Sigmoid colon (tissue), 7 donors: ENCODE measurements around the gene GCGR. TPM values are rescaled to one million over a fixed set of nuclear protein-coding genes. Genes with fewer than 3 reads are reported as not detected.

Experiments used
- DNase-seq: peaks from one replicate; pipeline ENCODE4 v3.0.0-alpha.2; 2019
- H3K27ac ChIP-seq, 4 donors: fragments of 200-600 bp; sonication (generic); one replicate each; pipeline ENCODE4 v1.5.1; 2016 to 2019; ENCODE audit warnings: mild to moderate bottlenecking in 1 of 4
- H3K27me3 ChIP-seq, 3 donors: fragments of 200-600 bp; sonication (generic); one replicate each; pipeline ENCODE4 v1.5.1; 2019; ENCODE audit warnings: mild to moderate bottlenecking in 1 of 3
- H3K36me3 ChIP-seq, 4 donors: fragments of 200-600 bp; sonication (generic); one replicate each; pipeline ENCODE4 v1.5.1; 2016 to 2019
- H3K4me1 ChIP-seq, 4 donors: fragments of 200-600 bp; sonication (generic); one replicate each; pipeline ENCODE4 v1.5.1; 2017 to 2019
- H3K4me3 ChIP-seq, 4 donors: fragments of 200-600 bp; sonication (generic); one replicate each; pipeline ENCODE4 v1.5.1; 2017 to 2019; ENCODE audit warnings: mild to moderate bottlenecking in 2 of 4, moderate library complexity in 1 of 4
- H3K9me3 ChIP-seq, 4 donors: fragments of 200-600 bp in 3 of 4; sonication (generic) in 3 of 4; one replicate each; pipeline versions ENCODE4 v1.5.1 to v1.6.1; 2013 to 2019
- EP300 ChIP-seq, 4 donors: sonication (generic); formaldehyde crosslinking; IDR thresholded peaks; one replicate each; pipeline ENCODE4 v1.6.1; 2017; ENCODE audit warnings: antibody characterized with exemption in 4 of 4
- POLR2A ChIP-seq, 2 donors: fragments of 450-650 bp; IDR thresholded peaks; one replicate each; pipeline ENCODE4 v1.6.1; 2016; ENCODE audit warnings: antibody characterized with exemption in 2 of 2, mild to moderate bottlenecking in 2 of 2, moderate library complexity in 2 of 2
- POLR2AphosphoS5 ChIP-seq, 4 donors: sonication (generic); formaldehyde crosslinking; IDR thresholded peaks; one replicate each; pipeline ENCODE4 v1.6.1; 2017; ENCODE audit warnings: antibody characterized with exemption in 4 of 4
- WGBS, 2 donors: extraction: QIAGEN DNeasy Blood & Tissue Kit; methylation state at CpG; one replicate each; pipeline ENCODE4 v1.1.7; 2013; 5-methylcytosine and 5-hydroxymethylcytosine counted together
- intact Hi-C: fragments of 100-400 bp; cut with DNase I; formaldehyde crosslinking; loops from one replicate; pipeline ENCODE4 v1.15.1; 2023
- polyA plus RNA-seq, 3 donors: library from polyadenylated mRNA; stranded (reverse); fragments of 200-250 nt; gene quantifications; one replicate each; pipeline ENCODE4 v1.2.3, GENCODE V29; 2013
- total RNA-seq, 4 donors: library from RNA; depleted of rRNA; stranded (reverse); fragments of >200 nt; gene quantifications; one replicate each; pipeline ENCODE4 v1.1.0, GENCODE V29; 2016
- TF ChIP-seq, protein P1 (sequence below), 4 experiments: fragments of 450-650 bp in 3 of 4; fragments of 200-600 bp in 1 of 4; IDR thresholded peaks; one replicate each; pipeline ENCODE4 v1.5.1; 2016 to 2019; ENCODE audit warnings: antibody characterized with exemption in 4 of 4, mild to moderate bottlenecking in 3 of 4, moderate library complexity in 2 of 4
- donor health status: healthy with polysubstance abuse.
- donor health status: Bipolar disorder and iron deficiency.
- donor health status: healthy.

GCGR gene
- total and polyA plus RNA-seq, 7 donors, result 0.27 to 1.4 (median 0.96) TPM; not detected in 2

DNA sequence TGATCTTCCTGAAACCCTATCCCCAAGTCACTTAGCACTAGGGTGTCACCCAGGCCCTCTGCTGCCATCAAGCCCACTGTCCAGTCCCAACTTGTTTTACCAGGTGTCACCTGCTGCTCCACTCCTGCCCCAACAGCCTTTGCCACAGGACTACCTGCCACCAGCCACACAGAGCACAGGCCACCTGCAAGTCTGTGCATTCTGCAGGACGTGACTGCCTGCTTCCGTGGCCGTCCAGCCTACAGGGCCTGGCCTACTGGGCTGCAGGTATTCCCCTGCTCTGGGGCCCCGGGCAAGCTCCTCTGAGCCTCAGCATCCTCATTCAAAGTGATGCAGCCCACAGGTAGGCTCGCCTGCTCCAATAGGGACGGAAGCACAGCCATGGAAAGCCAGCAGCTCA, 25.9 kb downstream of the GCGR start:
- WGBS, 2 donors, result 91 to 94% methylated on average over 6 of the region's 6 CpGs
- H3K4me1 ChIP-seq, result peaks cover 0 to 31% (median 25%) of the 10 kb centered on the region in 4 donors
- H3K36me3 ChIP-seq, result no peaks in the 10 kb centered on the region
- H3K27me3 ChIP-seq, result no peaks in the 10 kb centered on the region
- no peak for DNase-seq
- intact Hi-C loops, result loop anchor here (5.0 kb wide), 1 partner anchor 42 kb away; the partner anchor contains the start of gene ARHGDIA
- TF ChIP-seq POLR2AphosphoS5 (IDR thresholded peaks at IDR 0.05) (no peak), POLR2A (IDR thresholded peaks at IDR 0.05) (no peak), EP300 (IDR thresholded peaks at IDR 0.05) (no peak)
- TF ChIP-seq, protein P1, sequence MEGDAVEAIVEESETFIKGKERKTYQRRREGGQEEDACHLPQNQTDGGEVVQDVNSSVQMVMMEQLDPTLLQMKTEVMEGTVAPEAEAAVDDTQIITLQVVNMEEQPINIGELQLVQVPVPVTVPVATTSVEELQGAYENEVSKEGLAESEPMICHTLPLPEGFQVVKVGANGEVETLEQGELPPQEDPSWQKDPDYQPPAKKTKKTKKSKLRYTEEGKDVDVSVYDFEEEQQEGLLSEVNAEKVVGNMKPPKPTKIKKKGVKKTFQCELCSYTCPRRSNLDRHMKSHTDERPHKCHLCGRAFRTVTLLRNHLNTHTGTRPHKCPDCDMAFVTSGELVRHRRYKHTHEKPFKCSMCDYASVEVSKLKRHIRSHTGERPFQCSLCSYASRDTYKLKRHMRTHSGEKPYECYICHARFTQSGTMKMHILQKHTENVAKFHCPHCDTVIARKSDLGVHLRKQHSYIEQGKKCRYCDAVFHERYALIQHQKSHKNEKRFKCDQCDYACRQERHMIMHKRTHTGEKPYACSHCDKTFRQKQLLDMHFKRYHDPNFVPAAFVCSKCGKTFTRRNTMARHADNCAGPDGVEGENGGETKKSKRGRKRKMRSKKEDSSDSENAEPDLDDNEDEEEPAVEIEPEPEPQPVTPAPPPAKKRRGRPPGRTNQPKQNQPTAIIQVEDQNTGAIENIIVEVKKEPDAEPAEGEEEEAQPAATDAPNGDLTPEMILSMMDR (IDR thresholded peaks at IDR 0.05), result no peak
- no peak overlapping the region for H3K27ac ChIP-seq
- H3K9me3 ChIP-seq, result no peaks in the 10 kb centered on the region
- no peak overlapping the region for H3K4me3 ChIP-seq

DNA sequence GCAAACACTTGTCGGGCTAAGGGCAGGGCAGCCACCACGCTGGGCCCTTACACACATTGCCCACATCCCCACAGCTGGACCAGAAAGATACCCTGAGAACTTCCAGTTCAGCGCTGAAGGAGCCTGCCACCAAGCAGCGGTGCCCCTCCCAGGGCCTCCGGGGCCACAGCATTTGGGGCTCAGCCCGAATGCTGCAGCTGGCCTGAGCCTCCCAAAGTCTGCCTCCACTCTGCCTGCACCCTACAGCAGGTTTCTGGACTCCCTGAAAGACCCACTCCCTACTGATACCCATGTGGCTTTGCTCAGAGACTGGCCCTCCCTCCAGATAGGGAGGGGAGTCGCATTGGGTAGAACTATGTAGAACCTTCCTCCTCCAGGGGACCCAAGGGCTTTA, 27.6 kb downstream of the GCGR start:
- H3K27ac ChIP-seq, result peak overlapping the region; percentile 89 to 95 (median 92)
- H3K4me1 ChIP-seq, result peaks cover 0 to 31% (median 25%) of the 10 kb centered on the region in 4 donors

DNA sequence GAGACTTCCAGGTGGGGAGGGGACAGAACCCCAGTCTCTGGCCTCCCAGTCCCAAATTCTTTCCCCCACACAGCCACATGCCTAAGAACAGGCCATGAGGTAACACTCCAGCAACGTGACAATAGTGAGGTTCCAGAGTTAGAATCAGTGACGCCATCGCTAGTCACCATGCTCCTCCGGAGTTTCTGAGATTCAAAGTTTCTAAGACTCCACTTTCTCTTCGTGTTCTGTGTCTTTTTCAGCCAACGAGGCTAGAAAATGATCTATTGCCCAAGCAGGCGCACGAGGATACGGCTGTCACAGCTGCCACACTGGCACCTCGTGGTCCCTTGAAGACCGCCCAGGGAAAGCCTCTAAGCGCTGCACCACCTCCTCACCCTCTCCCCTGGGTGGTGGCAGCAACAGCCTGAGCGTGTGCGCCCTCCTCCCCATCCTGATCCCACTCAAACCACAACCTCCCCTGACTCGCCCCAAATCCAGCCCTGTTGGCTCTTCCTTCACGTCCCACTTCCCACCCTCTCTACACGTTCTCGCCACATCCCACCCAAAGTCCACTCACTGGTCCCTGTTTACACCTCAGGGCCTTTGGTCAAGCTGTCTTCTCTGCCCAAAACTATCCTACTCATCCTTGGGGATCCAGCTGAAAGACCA, 28.1 kb downstream of the GCGR start:
- intact Hi-C loops, result loop anchor here (5.0 kb wide), 1 partner anchor 40 kb away; the partner anchor contains the start of gene ARHGDIA
- DNase-seq, result no peak
- no peaks in the 10 kb centered on the region for H3K36me3 ChIP-seq

More for the DNA sequence above, 27.6 kb downstream of the GCGR start:
- H3K9me3 ChIP-seq, result no peaks in the 10 kb centered on the region
- intact Hi-C loops, result loop anchor here (5.0 kb wide), 1 partner anchor 41 kb away; the partner anchor contains the start of gene ARHGDIA
- no peak for DNase-seq
- H3K4me3 ChIP-seq, result peak overlapping the region in 1 of 4 donors; percentile 91
- no peaks in the 10 kb centered on the region for H3K27me3 ChIP-seq
- H3K36me3 ChIP-seq, result no peaks in the 10 kb centered on the region
- TF ChIP-seq POLR2A (IDR thresholded peaks at IDR 0.05) (no peak), EP300 (IDR thresholded peaks at IDR 0.05) (no peak), POLR2AphosphoS5 (IDR thresholded peaks at IDR 0.05) (no peak)
- TF ChIP-seq, protein P1 (IDR thresholded peaks at IDR 0.05), result no peak
- WGBS, 2 donors, result 85 to 91% methylated on average over 7 of the region's 7 CpGs

DNA sequence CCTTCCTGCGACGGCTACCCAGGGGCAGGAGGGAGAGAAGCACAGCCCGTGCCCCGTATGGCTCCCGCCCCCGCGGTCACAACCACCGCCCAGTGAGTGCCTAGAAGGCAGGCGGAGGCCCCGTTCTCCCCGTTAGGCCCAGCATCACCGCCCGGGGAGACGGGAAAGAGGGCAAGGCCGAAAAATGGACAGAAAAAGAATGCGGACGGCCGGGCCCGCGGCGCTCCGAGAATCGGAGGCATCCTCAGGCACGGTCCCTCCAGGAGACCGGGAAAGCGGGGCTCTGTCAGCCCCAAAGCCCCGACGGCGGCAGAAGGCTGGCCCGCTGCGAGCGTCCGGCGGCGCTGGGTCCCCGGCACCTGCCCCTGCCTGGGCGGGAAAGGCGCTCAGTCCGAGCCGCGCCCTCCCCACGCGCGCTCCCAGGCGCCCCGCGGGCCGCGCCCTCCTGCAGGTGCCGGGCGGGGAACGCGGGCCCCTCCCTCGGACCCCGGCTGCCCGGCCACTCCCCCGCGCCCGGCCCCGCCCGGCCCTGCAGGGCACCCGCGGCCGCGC, 28.7 kb downstream of the GCGR start:
- intact Hi-C loops, result loop anchor here (5.0 kb wide), 1 partner anchor 40 kb away; the partner anchor contains the start of gene ARHGDIA
- WGBS, 2 donors, result 1% methylated on average over 65 of the region's 65 CpGs
- no peak for DNase-seq

More for the DNA sequence above, 28.1 kb downstream of the GCGR start:
- H3K4me3 ChIP-seq, result peak overlapping the region; percentile 59 to 99 (median 92)
- peak overlapping the region; percentile 89 to 95 (median 92) for H3K27ac ChIP-seq
- WGBS, 2 donors, result 36 to 48% methylated on average over 18 of the region's 18 CpGs
- no peaks in the 10 kb centered on the region for H3K27me3 ChIP-seq
- peaks cover 0 to 31% (median 25%) of the 10 kb centered on the region in 4 donors for H3K4me1 ChIP-seq
- TF ChIP-seq, protein P1 (IDR thresholded peaks at IDR 0.05), result no peak
- no peak for TF ChIP-seq POLR2A (IDR thresholded peaks at IDR 0.05)
- TF ChIP-seq POLR2AphosphoS5 (IDR thresholded peaks at IDR 0.05), result no peak
- TF ChIP-seq EP300 (IDR thresholded peaks at IDR 0.05), result no peak
- no peaks in the 10 kb centered on the region for H3K9me3 ChIP-seq

More for the DNA sequence above, 28.7 kb downstream of the GCGR start:
- no peaks in the 10 kb centered on the region for H3K27me3 ChIP-seq
- H3K27ac ChIP-seq, result peak overlapping the region; percentile 89 to 95 (median 92)
- TF ChIP-seq POLR2A (IDR thresholded peaks at IDR 0.05) (no peak), EP300 (IDR thresholded peaks at IDR 0.05) (no peak), POLR2AphosphoS5 (IDR thresholded peaks at IDR 0.05) (no peak)
- TF ChIP-seq, protein P1 (IDR thresholded peaks at IDR 0.05), result no peak
- H3K4me3 ChIP-seq, result peak overlapping the region; percentile 59 to 99 (median 92)
- H3K4me1 ChIP-seq, result peaks cover 0 to 31% (median 25%) of the 10 kb centered on the region in 4 donors
- H3K9me3 ChIP-seq, result no peaks in the 10 kb centered on the region
- no peaks in the 10 kb centered on the region for H3K36me3 ChIP-seq
